Naive thymus-derived CD4-positive, alpha-beta T cell (primary cell): ENCODE results near the gene KCNQ1OT1. TPM values are rescaled to one million over a fixed set of nuclear protein-coding genes. Genes with fewer than 3 reads are reported as not detected.

Source experiments
- ATAC-seq: fragments of 150-1000 bp; cut with Tn5 transposase; 2 replicates; pipeline ENCODE4 v1.10.0; 2021; ENCODE audit warnings: mild to moderate bottlenecking, moderate library complexity
- CTCF ChIA-PET: fragments of 350-600 bp; sonication (Branson Sonifier 250); formaldehyde crosslinking; loops from one replicate; lab custom pipeline; 2021; ENCODE audit warnings: antibody characterized with exemption; lab: Charles Lee
- POLR2A ChIA-PET: fragments of 350-600 bp; sonication (Branson Sonifier 250); formaldehyde crosslinking; loops from one replicate; lab custom pipeline; 2021; ENCODE audit warnings: antibody characterized with exemption, inconsistent platforms; lab: Charles Lee
- DNase-seq, 9 donors: peaks; one replicate each; pipeline versions ENCODE4 v3.0.0 to v3.0.0-alpha.2; 2020 to 2022; ENCODE audit warnings: mixed read lengths in 1 of 9
- H3K27ac ChIP-seq: one replicate; pipeline ENCODE4 v1.7.0; 2013; ENCODE audit warnings: mild to moderate bottlenecking, low read depth, low read length, moderate library complexity
- H3K27me3 ChIP-seq, 2 donors: one replicate each; pipeline ENCODE4 v1.7.0; 2013; ENCODE audit warnings: low read length in 2 of 2, mild to moderate bottlenecking in 2 of 2, moderate library complexity in 2 of 2; ENCODE audit not compliant: control insufficient read depth in 2 of 2, insufficient read depth in 2 of 2
- H3K36me3 ChIP-seq, 3 experiments: 1 replicate in 2 of 3; 2 replicates in 1 of 3; pipeline ENCODE4 v1.7.0; 2013; ENCODE audit warnings: low read length in 3 of 3, mild to moderate bottlenecking in 3 of 3, moderate library complexity in 1 of 3; ENCODE audit not compliant: insufficient read depth in 3 of 3, control insufficient read depth in 2 of 3
- H3K4me1 ChIP-seq, 2 donors: one replicate each; pipeline ENCODE4 v1.7.0; 2013; ENCODE audit warnings: low read length in 2 of 2, mild to moderate bottlenecking in 2 of 2, moderate library complexity in 1 of 2; ENCODE audit not compliant: control insufficient read depth in 2 of 2, insufficient read depth in 2 of 2
- H3K4me3 ChIP-seq: 2 replicates; pipeline ENCODE4 v1.7.0; 2013; ENCODE audit warnings: mild to moderate bottlenecking, low read length
- H3K9me3 ChIP-seq, 3 experiments: 1 replicate in 2 of 3; 2 replicates in 1 of 3; pipeline ENCODE4 v1.7.0; 2013; ENCODE audit warnings: low read length in 3 of 3; ENCODE audit not compliant: control insufficient read depth in 2 of 3
- H3K27ac Mint-ChIP-seq, 9 donors: one replicate each; pipeline ENCODE4 v1.8.0; 2020 to 2022; ENCODE audit warnings: mixed read lengths in 9 of 9, mild to moderate bottlenecking in 8 of 9, moderate library complexity in 5 of 9, inconsistent platforms in 2 of 9
- H3K27me3 Mint-ChIP-seq, 5 donors: one replicate each; pipeline ENCODE4 v1.8.0; 2021 to 2022; ENCODE audit warnings: mixed read lengths in 5 of 5, mild to moderate bottlenecking in 1 of 5
- H3K36me3 Mint-ChIP-seq, 5 donors: one replicate each; pipeline ENCODE4 v1.8.0; 2020 to 2022; ENCODE audit warnings: mixed read lengths in 5 of 5, mild to moderate bottlenecking in 3 of 5, inconsistent platforms in 1 of 5
- H3K4me1 Mint-ChIP-seq, 7 donors: one replicate each; pipeline ENCODE4 v1.8.0; 2020 to 2022; ENCODE audit warnings: mixed read lengths in 7 of 7, mild to moderate bottlenecking in 3 of 7, inconsistent platforms in 1 of 7
- H3K4me3 Mint-ChIP-seq, 10 donors: one replicate each; pipeline ENCODE4 v1.8.0; 2020 to 2022; ENCODE audit warnings: mild to moderate bottlenecking in 10 of 10, mixed read lengths in 10 of 10, moderate library complexity in 6 of 10, inconsistent platforms in 2 of 10
- H3K9me3 Mint-ChIP-seq, 11 donors: one replicate each; pipeline ENCODE4 v1.8.0; 2020 to 2022; ENCODE audit warnings: mixed read lengths in 11 of 11, mild to moderate bottlenecking in 4 of 11, inconsistent platforms in 1 of 11, moderate library complexity in 1 of 11
- intact Hi-C, 2 donors: fragments of 100-400 bp; cut with micrococcal nuclease; formaldehyde crosslinking; loops; one replicate each; pipeline ENCODE4 v1.15.1; 2023
- polyA plus RNA-seq, 2 donors: library from polyadenylated mRNA; unstranded; fragments of 300-500 nt; fragmentation: Illumina TruSeq; gene quantifications; one replicate each; pipeline ENCODE4 v1.2.3, GENCODE V29; 2021
- total RNA-seq, 6 experiments: library from RNA in 5 of 6; stranded (reverse) in 5 of 6; gene quantifications; 1 replicate in 5 of 6; 2 replicates in 1 of 6; pipeline ENCODE4 v1.2.3 and lab custom pipeline; 2021 to 2026

Gene KCNQ1OT1
- total and polyA plus RNA-seq, 7 experiments from 2014 or later, result 0.07 to 0.56 (median 0.19) TPM

DNA sequence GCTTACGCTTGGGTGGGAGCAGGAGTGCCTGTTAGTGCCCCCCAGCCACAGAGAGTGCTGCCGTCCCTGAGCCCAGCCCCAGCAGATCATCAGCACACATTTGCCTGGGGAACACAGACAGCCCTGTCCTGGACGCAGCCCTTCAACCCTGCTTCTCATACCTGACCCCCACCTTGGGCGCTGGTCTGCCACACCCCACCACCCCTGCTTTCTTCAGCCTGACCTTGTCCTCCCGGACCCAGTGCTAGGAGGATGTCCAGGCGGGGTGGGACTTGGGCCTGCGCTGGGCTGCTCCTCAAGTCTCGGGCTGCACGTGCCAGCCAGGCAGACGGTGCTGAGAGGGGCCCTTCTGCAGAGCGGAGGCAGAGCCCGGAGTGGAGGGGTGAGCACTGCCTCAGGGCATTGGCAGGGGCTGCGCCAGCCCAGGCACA lies 119.2 kb downstream of the KCNQ1OT1 start:
- peak in 2 of 9 donors; percentile 3 to 13 for DNase-seq
- peaks cover 0 to 61% (median 0%) of the 10 kb centered on the region in 3 experiments for H3K36me3 ChIP-seq
- ChIA-PET CTCF (no interaction called here), POLR2A (no interaction called here)
- peaks cover 0 to 3% (median 0%) of the 10 kb centered on the region in 5 donors for H3K36me3 Mint-ChIP-seq
- no peaks in the 10 kb centered on the region for H3K27me3 ChIP-seq
- no peak overlapping the region for H3K27ac ChIP-seq
- ATAC-seq, result no peak
- no peak overlapping the region for H3K4me3 Mint-ChIP-seq
- no peak overlapping the region for H3K27ac Mint-ChIP-seq
- H3K4me1 Mint-ChIP-seq, result peaks cover 0 to 2% (median 0%) of the 10 kb centered on the region in 7 donors
- H3K4me3 ChIP-seq, result no peak overlapping the region
- H3K27me3 Mint-ChIP-seq, result no peaks in the 10 kb centered on the region
- H3K9me3 Mint-ChIP-seq, result no peaks in the 10 kb centered on the region
- H3K9me3 ChIP-seq, result no peaks in the 10 kb centered on the region
- H3K4me1 ChIP-seq, result no peaks in the 10 kb centered on the region
- intact Hi-C loops, result no loop called here

DNA sequence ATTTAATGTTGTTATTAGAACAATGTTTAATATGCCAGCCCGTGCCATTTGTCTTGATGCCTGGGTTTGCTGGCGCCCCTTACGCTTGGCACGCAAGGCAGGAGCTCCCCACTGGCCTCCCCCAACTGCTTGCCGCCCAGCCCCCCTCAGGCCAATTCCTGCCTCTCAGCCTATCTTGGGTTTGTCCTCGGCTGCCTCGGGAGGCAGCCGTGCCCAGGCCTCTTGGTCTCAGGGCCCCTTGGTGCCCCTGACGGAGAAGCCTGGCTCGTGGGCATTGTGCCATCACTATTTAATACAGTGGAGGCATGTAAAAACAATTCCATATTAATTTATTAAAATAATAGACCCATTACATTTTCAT lies 119.8 kb downstream of the KCNQ1OT1 start:
- H3K4me3 Mint-ChIP-seq, result no peak overlapping the region
- CTCF ChIA-PET, result no interaction called here
- Histone ChIP-seq H3K27ac (no peak overlapping the region), H3K36me3 (peaks cover 0 to 56% (median 0%) of the 10 kb centered on the region in 3 experiments), H3K27me3 (no peaks in the 10 kb centered on the region), H3K4me1 (no peaks in the 10 kb centered on the region), H3K4me3 (no peak overlapping the region), H3K9me3 (no peaks in the 10 kb centered on the region)
- intact Hi-C loops, result no loop called here
- H3K36me3 Mint-ChIP-seq, result peaks cover 0 to 3% (median 0%) of the 10 kb centered on the region in 5 donors
- no peaks in the 10 kb centered on the region for H3K27me3 Mint-ChIP-seq
- POLR2A ChIA-PET, result no interaction called here
- no peak overlapping the region for H3K27ac Mint-ChIP-seq
- peaks cover 0 to 2% (median 0%) of the 10 kb centered on the region in 7 donors for H3K4me1 Mint-ChIP-seq
- ATAC-seq, result no peak
- no peak for DNase-seq
- H3K9me3 Mint-ChIP-seq, result no peaks in the 10 kb centered on the region

- no peaks in the 10 kb centered on the region for H3K4me1 ChIP-seq
- no peak overlapping the region for H3K4me3 Mint-ChIP-seq
- no peaks in the 10 kb centered on the region for H3K27me3 Mint-ChIP-seq
- DNase-seq (peak in 1 of 9 donors; percentile 2), ATAC-seq (no peak)
- H3K27ac Mint-ChIP-seq, result no peak overlapping the region
- ChIA-PET POLR2A (no interaction called here), CTCF (no interaction called here)
- no peak overlapping the region for H3K4me3 ChIP-seq
- no peaks in the 10 kb centered on the region for H3K9me3 ChIP-seq
- peaks cover 0 to 3% (median 0%) of the 10 kb centered on the region in 5 donors for H3K36me3 Mint-ChIP-seq
- H3K27me3 ChIP-seq, result no peaks in the 10 kb centered on the region
- H3K9me3 Mint-ChIP-seq, result no peaks in the 10 kb centered on the region
- no peak overlapping the region for H3K27ac ChIP-seq
- H3K4me1 Mint-ChIP-seq, result peaks cover 0 to 2% (median 0%) of the 10 kb centered on the region in 7 donors
- peaks cover 0 to 55% (median 0%) of the 10 kb centered on the region in 3 experiments for H3K36me3 ChIP-seq
- intact Hi-C loops, result no loop called here
These were observed 120.3 kb downstream of the KCNQ1OT1 start for GRCh38 chr11:2579315-2580060.

DNA sequence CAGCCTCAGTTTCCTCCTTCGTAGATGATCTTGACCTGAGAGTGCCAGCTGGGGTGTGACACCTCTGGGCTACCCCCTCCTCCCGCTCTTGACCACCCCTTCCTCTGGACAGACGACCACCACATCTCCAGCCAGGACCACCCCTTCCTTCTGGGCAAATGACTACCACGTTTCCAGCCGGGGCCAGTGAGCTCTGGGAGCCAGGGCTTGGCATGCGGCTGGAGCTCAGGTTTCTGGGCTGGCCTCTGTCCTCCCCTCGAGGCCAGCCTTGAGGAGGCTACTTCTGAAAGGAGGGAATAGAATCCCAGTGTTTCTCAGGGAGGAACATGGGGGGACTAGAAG lies 120.9 kb downstream of the KCNQ1OT1 start:
- Mint-ChIP-seq H3K4me1 (peaks cover 0 to 2% (median 0%) of the 10 kb centered on the region in 7 donors), H3K4me3 (peak overlapping the region in 1 of 10 donors; percentile 26), H3K36me3 (peaks cover 0 to 3% (median 0%) of the 10 kb centered on the region in 5 donors), H3K27ac (no peak overlapping the region), H3K27me3 (no peaks in the 10 kb centered on the region), H3K9me3 (no peaks in the 10 kb centered on the region)
- POLR2A ChIA-PET, result no interaction called here
- Histone ChIP-seq H3K9me3 (no peaks in the 10 kb centered on the region), H3K36me3 (peaks cover 0 to 56% (median 0%) of the 10 kb centered on the region in 3 experiments), H3K4me3 (no peak overlapping the region), H3K27me3 (no peaks in the 10 kb centered on the region), H3K4me1 (no peaks in the 10 kb centered on the region), H3K27ac (no peak overlapping the region)
- DNase-seq (peak in 1 of 9 donors; percentile 2), ATAC-seq (no peak)
- CTCF ChIA-PET, result no interaction called here
- intact Hi-C loops, result no loop called here

DNA sequence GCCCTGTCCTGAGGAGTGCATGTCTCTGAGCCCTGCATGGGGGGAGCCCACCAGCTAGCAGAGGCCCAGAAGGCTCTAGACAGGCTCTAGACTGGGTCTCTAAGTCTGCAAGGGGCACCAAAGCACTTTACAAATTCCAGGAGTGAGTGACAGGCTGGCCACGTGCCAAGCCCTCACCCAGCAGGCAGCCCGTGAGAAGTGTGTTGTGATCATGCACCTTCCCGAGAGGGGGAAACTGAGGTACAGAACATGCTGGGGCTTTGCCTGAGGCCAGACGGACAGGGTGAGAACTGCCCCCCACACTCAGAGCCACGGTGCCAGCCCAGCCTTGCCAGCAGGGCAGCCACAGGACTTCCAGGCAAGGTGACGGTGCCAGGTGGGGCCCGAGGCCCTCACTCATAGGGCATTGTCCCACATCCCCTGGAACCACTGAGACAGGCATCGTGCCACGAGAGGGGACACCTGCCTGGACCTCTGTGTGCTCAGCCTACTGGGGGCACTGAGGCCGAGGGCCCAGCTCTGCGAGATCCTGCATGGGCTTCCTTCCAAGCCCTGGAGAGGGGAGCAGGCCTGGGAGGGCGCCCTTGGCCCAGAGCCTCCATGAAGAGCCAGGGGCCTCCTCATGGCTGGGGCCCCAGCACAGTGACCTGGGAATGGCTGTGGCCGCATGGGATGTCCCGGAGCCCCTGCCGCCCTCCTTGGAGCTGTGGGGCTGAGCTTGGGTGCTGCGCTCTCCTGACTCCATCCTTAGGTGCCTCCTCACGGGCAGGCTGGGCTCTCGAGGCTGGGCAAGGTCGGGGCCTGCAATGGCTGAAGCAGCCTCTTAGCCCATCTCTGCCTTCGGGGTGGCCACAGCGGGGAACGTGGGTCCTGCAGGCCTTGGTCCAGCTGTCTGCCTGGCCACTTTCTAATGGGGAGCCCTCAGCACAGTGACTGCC lies 121.5 kb downstream of the KCNQ1OT1 start:
- peaks cover 0 to 58% (median 0%) of the 10 kb centered on the region in 3 experiments for H3K36me3 ChIP-seq
- H3K4me3 Mint-ChIP-seq, result no peak overlapping the region
- H3K27ac ChIP-seq, result no peak overlapping the region
- peaks cover 0 to 3% (median 0%) of the 10 kb centered on the region in 5 donors for H3K36me3 Mint-ChIP-seq
- DNase-seq, result peak in 1 of 9 donors; percentile 4
- H3K4me1 Mint-ChIP-seq, result peaks cover 0 to 2% (median 0%) of the 10 kb centered on the region in 7 donors
- no peaks in the 10 kb centered on the region for H3K27me3 ChIP-seq
- no peak overlapping the region for H3K4me3 ChIP-seq
- H3K27ac Mint-ChIP-seq, result no peak overlapping the region
- intact Hi-C loops, result no loop called here
- CTCF ChIA-PET, result no interaction called here
- no peaks in the 10 kb centered on the region for H3K9me3 Mint-ChIP-seq
- H3K27me3 Mint-ChIP-seq, result no peaks in the 10 kb centered on the region
- no peaks in the 10 kb centered on the region for H3K9me3 ChIP-seq
- ATAC-seq, result no peak
- H3K4me1 ChIP-seq, result no peaks in the 10 kb centered on the region
- POLR2A ChIA-PET, result no interaction called here

GRCh38 chr11:2577031-2577990 lies 122.5 kb downstream of the KCNQ1OT1 start:
- intact Hi-C loops, result no loop called here
- H3K9me3 Mint-ChIP-seq, result no peaks in the 10 kb centered on the region
- Histone ChIP-seq H3K4me1 (no peaks in the 10 kb centered on the region), H3K27ac (no peak overlapping the region), H3K9me3 (no peaks in the 10 kb centered on the region), H3K27me3 (no peaks in the 10 kb centered on the region), H3K36me3 (peaks cover 0 to 58% (median 0%) of the 10 kb centered on the region in 3 experiments), H3K4me3 (no peak overlapping the region)
- H3K4me3 Mint-ChIP-seq, result no peak overlapping the region
- ChIA-PET POLR2A (no interaction called here), CTCF (no interaction called here)
- H3K4me1 Mint-ChIP-seq, result peaks cover 0 to 2% (median 0%) of the 10 kb centered on the region in 7 donors
- ATAC-seq, result no peak
- H3K27ac Mint-ChIP-seq, result no peak overlapping the region
- peak in 1 of 9 donors; percentile 2 for DNase-seq
- H3K27me3 Mint-ChIP-seq, result no peaks in the 10 kb centered on the region
- H3K36me3 Mint-ChIP-seq, result peaks cover 0 to 8% (median 0%) of the 10 kb centered on the region in 5 donors
